ENCODE measurements around the gene SUPV3L1.

The SUPV3L1 gene

DNA sequence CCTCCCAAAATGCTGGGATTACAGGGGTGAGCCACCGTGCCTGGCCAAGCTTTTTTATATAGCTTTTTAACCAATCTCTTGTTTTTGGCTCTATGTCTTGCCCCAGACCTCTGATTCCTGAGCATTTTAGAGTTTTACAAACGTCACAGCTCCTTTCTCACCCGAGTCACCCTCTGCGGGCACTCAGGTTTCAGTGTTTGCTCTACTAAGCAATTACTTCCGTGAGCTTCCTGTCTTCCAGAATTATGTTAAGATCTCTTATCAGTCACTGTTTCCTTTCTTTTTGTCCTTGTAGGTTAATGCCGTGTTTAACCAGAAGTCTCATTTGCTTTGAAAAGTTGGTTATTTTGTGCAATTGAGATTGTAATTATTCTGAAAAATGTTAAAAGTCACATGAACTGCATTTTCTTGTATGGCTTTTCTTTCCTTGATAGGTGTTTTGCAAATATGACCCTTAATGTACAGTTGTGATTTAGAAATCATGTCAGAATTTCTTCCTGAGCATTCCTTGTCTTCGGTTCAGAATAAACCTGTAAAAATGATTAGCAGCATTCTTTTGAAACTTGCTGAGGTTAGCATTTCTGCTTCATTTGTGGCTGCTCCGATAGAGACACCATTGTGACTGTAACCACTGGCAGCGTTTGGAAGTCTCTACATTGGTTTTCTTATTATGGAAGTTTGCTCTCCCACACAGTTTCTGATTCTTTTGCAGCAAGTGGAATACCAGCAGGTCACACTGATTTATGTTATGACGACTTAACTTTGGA lies 35.6 kb downstream of the SUPV3L1 start:
- H2AFZ ChIP-seq (ENCODE audit: low read length), result no peak overlapping the region
- no peak overlapping the region for H3K9ac ChIP-seq (ENCODE audit: low read length)
- H3K4me3 ChIP-seq (ENCODE audit: low read depth, low read length, poor library complexity, severe bottlenecking), result no peak overlapping the region

GRCh38 chr10:69216577-69217118 lies 36.6 kb downstream of the SUPV3L1 start:
- no peak overlapping the region for H3K27ac ChIP-seq (ENCODE audit: low read depth, low read length, poor library complexity, severe bottlenecking)

More for the DNA sequence above, 35.6 kb downstream of the SUPV3L1 start:
- Histone ChIP-seq H3K36me3 (ENCODE audit: insufficient read depth, low read length) (no peaks in the 10 kb centered on the region), H3K27ac (ENCODE audit: low read depth, low read length, poor library complexity, severe bottlenecking) (no peak overlapping the region), H3F3A (ENCODE audit: insufficient read depth, low read length) (no peaks in the 10 kb centered on the region), H4K20me1 (ENCODE audit: insufficient read depth, low read length) (no peaks in the 10 kb centered on the region), H3K9me2 (ENCODE audit: low read depth, low read length) (no peaks in the 10 kb centered on the region), H3K4me1 (ENCODE audit: insufficient read depth, low read length, severe bottlenecking) (no peaks in the 10 kb centered on the region), H3K4me2 (ENCODE audit: low read length) (no peak overlapping the region), H3K9me3 (ENCODE audit: low read length) (peaks cover 5% of the 10 kb centered on the region; the same call in 1 of the 2 replicates), H3K79me2 (ENCODE audit: insufficient read depth, low read length) (no peaks in the 10 kb centered on the region), H3K27me3 (ENCODE audit: insufficient read depth, low read length) (no peaks in the 10 kb centered on the region)
- TF ChIP-seq CTCF (IDR thresholded peaks at IDR 0.05; ENCODE audit: low read length) (no peak), EZH2 (IDR thresholded peaks at IDR 0.05; ENCODE audit: borderline replicate concordance, low read length) (no peak)

GRCh38 chr10:69217119-69217754 lies 37.2 kb downstream of the SUPV3L1 start:
- Histone ChIP-seq H3K27ac (ENCODE audit: low read depth, low read length, poor library complexity, severe bottlenecking) (no peak overlapping the region), H3K4me2 (ENCODE audit: low read length) (no peak overlapping the region), H4K20me1 (ENCODE audit: insufficient read depth, low read length) (no peaks in the 10 kb centered on the region), H3K79me2 (ENCODE audit: insufficient read depth, low read length) (no peaks in the 10 kb centered on the region), H3K4me1 (ENCODE audit: insufficient read depth, low read length, severe bottlenecking) (peaks cover 8% of the 10 kb centered on the region), H3K9ac (ENCODE audit: low read length) (no peak overlapping the region), H3K27me3 (ENCODE audit: insufficient read depth, low read length) (no peaks in the 10 kb centered on the region), H3K4me3 (ENCODE audit: low read depth, low read length, poor library complexity, severe bottlenecking) (no peak overlapping the region), H3K36me3 (ENCODE audit: insufficient read depth, low read length) (no peaks in the 10 kb centered on the region), H3F3A (ENCODE audit: insufficient read depth, low read length) (no peaks in the 10 kb centered on the region), H2AFZ (ENCODE audit: low read length) (no peak overlapping the region), H3K9me2 (ENCODE audit: low read depth, low read length) (no peaks in the 10 kb centered on the region), H3K9me3 (ENCODE audit: low read length) (peaks cover 5% of the 10 kb centered on the region; the same call in 1 of the 2 replicates)
- TF ChIP-seq EZH2 (IDR thresholded peaks at IDR 0.05; ENCODE audit: borderline replicate concordance, low read length) (no peak), CTCF (IDR thresholded peaks at IDR 0.05; ENCODE audit: low read length) (no peak)

More at GRCh38 chr10:69216577-69217118, 36.6 kb downstream of the SUPV3L1 start:
- Histone ChIP-seq H3K36me3 (ENCODE audit: insufficient read depth, low read length) (no peaks in the 10 kb centered on the region), H3K4me3 (ENCODE audit: low read depth, low read length, poor library complexity, severe bottlenecking) (no peak overlapping the region), H3K27me3 (ENCODE audit: insufficient read depth, low read length) (no peaks in the 10 kb centered on the region), H3F3A (ENCODE audit: insufficient read depth, low read length) (no peaks in the 10 kb centered on the region), H3K4me2 (ENCODE audit: low read length) (no peak overlapping the region), H3K9ac (ENCODE audit: low read length) (no peak overlapping the region), H3K9me3 (ENCODE audit: low read length) (peaks cover 5% of the 10 kb centered on the region; the same call in 1 of the 2 replicates), H3K79me2 (ENCODE audit: insufficient read depth, low read length) (no peaks in the 10 kb centered on the region), H3K4me1 (ENCODE audit: insufficient read depth, low read length, severe bottlenecking) (peaks cover 2% of the 10 kb centered on the region), H2AFZ (ENCODE audit: low read length) (no peak overlapping the region), H4K20me1 (ENCODE audit: insufficient read depth, low read length) (no peaks in the 10 kb centered on the region), H3K9me2 (ENCODE audit: low read depth, low read length) (no peaks in the 10 kb centered on the region)
- TF ChIP-seq CTCF (IDR thresholded peaks at IDR 0.05; ENCODE audit: low read length) (no peak), EZH2 (IDR thresholded peaks at IDR 0.05; ENCODE audit: borderline replicate concordance, low read length) (no peak)
